HG02970 (cell line): ENCODE data around the gene SLC25A24.
"Not testable (repeated sequence)": the region's sequence is repeated elsewhere in the genome, so short reads cannot be mapped to it uniquely, and the experiment has no call there.

Experiments used
- ATAC-seq: cut with Tn5 transposase; IDR thresholded peaks from one replicate; pipeline ENCODE4 v1.9.1; 2021; ENCODE audit warnings: mild to moderate bottlenecking, moderate library complexity, moderate number of reproducible peaks; ENCODE audit not compliant: unreplicated experiment, low FRiP score

Gene SLC25A24

DNA sequence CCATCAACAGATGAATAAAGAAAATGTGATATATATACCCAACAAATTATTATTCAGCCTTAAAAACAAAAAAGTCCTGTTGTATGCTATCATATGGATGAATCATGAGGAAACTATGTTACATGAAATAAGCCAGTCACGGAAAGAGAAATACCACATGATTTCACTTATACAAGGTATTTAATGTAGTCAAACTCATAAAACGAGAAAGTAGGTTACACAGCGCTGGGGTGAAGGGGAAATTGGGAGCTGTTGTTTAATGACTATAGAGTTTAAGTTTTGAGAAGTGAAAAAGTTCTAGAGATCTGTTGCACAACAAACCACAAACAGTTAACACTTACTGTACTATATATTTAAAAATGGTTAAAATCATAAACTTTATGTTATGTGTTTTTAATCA lies 58.5 kb downstream of the SLC25A24 start:
- ATAC-seq, result no peak

DNA sequence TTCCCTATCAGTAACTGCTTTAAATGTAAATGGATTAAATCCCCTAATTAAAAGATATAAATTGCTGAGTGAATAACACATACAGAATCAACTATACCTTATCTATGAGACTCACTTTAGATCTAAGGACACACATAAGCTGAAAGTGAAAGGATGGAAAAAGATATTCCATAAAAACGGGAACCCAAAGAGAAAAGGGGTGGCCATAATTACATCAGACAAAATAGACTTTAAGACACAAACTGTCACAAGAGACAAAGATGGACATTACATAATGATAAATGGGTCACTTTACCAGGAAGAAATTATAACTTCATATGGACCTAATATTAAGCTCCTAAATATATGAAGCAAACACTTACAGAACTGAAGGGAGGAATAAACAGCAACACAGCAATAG lies 59.2 kb downstream of the SLC25A24 start:
- no peak for ATAC-seq

DNA sequence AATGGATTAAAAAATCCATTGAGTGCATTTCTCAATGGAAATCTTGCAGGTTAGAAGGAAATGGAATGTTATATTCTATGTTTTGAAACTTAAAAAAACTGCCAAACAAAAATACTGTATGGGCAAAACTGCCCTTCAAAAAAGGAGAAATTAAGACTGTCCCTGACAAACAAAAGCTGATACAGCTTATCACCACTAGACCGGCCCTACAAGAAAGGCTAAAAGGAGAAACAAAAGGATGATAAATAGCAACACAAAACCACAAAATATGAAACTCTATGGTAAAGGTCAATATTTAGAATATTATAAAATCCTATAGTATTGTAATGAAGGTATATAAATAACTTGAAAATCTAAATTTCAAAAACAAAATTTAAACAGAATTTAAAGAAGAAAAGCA lies 60.0 kb downstream of the SLC25A24 start:
- ATAC-seq, result no peak

DNA sequence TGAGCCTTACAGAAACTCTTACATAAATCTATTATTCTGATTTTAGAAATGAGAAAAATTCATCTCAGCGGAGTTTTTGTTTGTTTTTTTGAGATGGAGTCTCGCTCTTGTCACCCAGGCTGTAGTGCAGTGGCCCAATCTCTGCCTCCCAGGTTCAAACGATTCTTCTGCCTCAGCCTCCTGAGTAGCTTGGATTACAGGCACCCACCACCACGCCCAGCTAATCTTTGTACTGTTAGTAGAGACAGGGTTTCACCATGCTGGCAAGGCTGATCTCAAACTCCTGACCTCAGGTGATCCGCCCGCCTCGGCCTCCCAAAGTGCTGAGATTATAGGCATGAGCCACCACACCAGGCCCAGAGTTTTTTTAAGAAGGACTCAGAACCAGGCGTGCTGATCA lies 60.6 kb downstream of the SLC25A24 start:
- ATAC-seq, result not testable (repeated sequence)

DNA sequence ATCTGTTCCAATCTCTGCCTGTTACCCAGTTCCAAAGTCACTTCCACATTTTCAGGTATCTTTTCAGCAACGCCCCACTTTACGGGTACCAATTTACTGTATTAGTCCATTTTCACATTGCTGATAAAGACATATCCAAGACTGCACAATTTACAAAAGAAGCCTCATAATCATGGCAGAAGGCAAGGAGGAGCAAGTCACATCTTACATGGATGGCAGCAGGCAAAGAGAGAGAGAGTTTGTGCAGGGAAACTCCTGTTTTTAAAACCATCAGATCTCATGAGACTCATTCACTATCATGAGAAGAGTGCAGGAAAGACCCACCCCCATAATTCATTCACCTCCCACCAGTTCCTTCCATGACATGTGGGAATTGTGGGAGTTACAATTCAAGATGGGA lies 67.0 kb downstream of the SLC25A24 start:
- ATAC-seq, result not testable (repeated sequence)

DNA sequence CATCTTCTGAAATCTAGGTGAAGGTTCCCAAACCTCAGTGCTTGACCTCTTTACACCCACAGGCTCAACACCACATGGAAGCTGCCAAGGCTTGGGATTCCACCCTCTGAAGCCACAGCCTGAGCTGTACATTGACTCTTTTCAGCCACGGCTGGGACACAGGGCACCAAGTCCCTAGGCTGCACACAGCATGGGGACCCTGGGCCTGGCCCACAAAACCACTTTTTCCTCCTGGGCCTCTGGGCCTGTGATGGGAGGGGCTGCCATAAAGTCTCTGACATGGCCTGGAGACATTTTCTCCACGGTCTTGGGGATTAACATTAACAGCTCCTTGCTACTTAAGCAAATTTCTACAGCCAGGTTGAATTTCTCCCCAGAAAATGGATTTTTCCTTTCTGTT lies 67.8 kb downstream of the SLC25A24 start:
- not testable (repeated sequence) for ATAC-seq

DNA sequence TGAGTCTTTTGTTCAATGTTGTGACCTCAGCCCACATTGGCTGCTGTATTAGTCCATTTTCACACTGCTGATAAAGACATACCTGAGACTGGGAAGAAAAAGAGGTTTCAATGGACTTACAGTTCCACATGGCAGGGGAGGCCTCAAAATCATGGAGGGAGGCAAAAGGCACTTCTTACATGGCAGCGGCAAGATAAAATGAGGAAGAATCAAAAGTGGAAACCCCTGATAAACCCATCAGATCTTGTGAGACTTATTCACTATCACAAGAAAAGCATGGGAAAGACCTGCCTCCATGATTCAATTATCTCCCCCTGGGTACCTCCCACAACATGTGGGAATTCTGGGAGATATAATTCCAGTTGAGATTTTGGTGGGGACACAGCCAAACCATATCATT lies 68.9 kb downstream of the SLC25A24 start:
- ATAC-seq, result not testable (repeated sequence)

DNA sequence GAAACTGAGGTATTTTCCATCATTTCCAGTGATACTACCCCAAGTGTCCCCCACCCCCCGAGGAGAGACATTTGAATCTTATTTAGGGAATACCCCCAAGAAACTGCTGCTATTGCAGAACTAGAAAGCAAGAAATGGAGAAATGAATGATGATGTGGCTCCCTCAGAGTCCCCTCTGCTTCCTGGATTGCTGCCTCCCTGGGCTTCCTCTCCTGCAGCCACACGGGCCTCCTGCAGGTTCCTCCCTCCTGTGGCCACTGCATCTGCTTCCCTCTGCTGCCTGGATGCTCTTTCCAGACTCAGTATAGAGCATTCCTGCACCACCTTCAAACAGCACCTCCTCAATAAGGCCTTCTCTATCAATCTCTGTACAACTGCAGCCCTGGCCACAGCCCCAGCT lies 69.3 kb downstream of the SLC25A24 start:
- ATAC-seq, result no peak

DNA sequence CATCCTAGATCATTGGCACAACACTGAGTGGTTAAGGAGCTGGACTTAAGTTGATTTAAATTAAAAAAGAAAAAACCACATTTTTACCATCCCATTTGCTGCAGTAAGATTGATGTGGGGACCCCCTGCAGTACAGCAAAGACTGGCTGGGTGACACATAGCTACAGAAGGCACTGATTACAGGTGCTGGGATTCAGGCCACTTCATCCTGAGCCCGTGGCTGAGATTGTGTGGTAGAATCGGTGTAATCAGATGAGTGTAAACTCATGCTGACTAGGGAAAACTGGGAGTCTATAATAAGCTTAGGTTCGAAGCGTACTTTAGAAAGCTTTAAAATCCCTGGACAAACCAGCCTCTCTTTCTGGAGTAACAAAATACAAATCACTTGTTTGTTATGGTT lies 70.1 kb downstream of the SLC25A24 start:
- ATAC-seq, result no peak

DNA sequence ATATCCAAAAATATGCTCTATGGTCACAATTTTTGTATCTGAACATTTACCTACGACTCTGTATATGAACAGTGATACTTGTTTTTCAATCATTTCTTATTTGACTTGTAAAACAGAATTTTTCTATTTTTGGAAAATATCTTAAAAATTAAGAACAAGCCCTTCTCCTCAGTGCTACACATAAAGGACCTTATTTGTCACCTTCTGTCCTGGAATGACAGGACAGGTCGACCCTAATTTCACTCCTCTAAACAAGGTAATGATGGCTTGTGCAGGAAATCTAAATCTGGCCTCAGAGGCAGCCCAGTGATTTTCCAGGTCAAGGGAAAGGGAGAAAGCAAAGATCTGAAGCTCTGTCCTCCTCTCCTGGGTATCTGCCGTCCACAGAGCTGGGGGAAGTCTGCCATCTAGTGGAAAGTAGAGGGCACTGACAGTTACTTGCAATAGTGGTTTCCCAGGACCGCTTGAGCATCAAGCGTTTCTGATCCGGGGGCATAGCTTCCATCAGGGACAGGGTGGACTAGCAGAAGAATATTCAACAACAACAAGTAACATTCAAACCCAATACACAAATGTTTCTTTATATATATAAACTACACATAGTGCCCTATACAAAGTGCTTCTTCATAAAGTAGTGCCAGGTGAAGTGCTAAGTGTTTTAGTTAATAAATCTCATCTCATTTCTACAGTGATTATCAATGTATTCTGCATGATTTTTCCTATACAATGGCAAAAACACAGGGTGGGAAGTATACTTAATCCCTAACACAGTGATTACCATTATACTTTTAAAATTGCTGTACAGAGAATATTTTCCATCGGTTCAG lies 74.6 kb downstream of the SLC25A24 start:
- ATAC-seq, result peak; percentile 73

DNA sequence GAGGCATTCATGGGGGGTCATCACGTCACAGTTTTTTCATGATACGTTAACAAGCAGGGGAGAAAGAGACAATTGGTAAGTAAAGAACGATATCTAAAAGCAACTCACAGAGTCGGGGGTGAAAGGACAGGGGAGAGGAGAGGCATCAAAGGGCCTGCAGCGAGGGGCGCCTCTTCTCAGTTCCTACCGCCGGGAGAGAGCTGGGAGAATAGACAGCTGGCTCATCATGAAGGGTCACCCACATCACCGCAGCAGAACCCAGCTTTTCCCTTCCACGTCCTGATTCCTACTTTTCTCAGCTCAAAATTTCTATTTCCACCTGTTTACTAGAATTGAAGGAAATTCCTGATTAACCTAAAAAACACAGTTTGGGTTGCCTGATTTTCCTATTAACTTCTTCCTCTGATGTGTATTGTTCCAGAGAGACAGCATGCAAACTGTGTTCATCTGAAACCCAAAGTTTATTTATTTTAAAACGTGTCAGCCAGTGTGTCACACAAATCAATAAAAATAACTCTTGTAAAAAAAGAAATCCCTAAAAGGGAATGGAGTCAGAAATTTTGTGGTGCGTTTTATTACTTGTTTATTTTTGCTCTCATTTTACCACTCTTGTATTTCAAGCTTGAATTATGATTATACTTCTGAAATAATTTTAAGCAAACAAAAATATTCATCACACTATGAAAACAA lies 75.4 kb downstream of the SLC25A24 start:
- ATAC-seq, result no peak

DNA sequence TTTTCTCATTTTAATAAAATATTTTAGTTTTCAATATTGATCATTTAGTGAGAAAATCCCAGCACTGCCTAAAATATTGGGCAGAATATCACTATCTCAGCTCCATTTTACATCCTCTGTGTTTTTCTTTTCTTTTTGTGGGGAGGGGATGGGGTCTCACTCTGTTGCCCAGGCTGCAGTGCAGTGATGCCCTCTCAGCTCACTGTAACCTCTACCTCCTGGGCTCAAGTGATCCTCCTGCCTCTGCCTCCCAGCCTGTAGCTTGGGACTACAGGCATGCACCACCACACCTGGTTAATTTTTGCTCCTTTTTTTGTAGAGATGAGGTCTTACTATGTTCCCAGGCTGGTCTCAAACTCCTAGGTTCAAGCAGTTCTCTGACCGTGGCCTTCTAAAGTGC lies 76.1 kb downstream of the SLC25A24 start:
- no peak for ATAC-seq

DNA sequence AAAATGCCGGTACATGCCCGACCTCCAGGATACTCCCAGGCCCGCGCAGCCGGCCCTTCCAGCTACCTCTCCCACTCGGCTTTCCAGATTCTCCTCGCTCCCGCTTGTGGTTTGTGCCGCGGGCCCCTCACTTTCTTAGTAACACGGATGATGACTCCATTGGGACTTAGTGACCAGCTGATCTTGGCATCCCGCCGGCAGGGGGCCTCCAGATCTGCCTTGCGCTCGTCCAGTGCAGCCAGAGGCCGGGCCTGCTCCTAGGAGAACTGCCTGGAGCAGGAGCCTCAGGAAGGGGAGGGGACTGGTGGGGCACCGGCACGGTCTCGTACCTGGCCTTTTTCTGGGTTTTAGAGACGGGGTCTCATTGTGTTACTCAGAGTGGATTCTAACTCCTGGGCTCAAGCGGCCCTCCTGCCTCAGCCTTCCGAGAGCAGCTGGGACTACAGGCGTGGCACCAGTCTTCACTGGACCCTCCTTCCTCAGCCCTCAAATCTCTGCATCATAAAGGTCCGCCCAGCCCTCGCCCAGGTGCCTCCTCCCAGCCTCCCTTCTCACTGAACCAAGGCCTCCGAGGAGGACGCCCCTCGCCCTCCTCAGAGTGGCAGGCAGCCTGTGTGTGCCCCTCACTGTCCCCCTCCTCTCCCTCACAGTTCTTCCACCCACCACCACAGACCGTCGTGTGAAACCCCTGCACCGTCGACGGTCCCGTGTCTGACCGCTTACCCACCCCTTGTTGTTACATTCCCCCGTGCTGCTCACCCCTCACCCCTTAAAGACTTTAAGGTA lies 78.6 kb downstream of the SLC25A24 start:
- no peak for ATAC-seq

DNA sequence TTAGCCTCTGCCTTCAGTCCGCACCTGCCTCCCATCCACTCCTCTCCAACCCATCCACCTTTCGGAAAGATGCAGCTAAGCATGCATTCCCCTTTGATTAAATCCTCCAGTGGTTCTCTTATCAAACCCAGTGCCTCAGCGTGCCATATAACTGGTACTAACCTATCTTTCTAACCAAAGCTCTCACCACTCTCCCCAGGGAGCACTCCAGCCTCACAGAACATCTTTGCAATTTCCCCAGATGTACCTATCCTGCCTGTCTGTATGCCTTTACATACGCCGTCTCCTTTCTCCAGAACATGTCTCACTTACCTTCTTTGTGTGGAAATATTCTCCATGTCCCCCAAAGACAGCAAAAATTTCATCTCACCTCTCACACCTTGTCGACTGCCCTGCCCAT lies 80.0 kb downstream of the SLC25A24 start:
- ATAC-seq, result no peak

DNA sequence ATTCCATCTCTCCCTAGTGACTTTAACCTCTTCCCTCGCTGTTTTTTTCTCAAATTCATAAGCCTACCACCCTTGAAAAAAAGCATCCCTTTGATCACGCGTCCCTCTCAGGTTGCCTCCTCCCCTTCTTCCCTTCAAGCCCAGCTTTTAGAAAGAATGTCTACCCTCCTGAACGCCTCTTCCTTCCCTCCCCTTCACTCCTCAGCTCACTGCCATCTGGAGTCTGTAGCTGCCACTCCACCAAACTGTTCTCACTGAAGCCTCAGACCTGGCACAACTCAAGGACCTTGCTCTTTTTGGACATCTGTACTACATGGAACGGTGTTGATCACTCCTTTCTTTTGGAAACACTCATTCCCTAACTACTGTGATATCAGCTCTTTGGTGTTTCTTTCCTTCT lies 80.6 kb downstream of the SLC25A24 start:
- ATAC-seq, result no peak

DNA sequence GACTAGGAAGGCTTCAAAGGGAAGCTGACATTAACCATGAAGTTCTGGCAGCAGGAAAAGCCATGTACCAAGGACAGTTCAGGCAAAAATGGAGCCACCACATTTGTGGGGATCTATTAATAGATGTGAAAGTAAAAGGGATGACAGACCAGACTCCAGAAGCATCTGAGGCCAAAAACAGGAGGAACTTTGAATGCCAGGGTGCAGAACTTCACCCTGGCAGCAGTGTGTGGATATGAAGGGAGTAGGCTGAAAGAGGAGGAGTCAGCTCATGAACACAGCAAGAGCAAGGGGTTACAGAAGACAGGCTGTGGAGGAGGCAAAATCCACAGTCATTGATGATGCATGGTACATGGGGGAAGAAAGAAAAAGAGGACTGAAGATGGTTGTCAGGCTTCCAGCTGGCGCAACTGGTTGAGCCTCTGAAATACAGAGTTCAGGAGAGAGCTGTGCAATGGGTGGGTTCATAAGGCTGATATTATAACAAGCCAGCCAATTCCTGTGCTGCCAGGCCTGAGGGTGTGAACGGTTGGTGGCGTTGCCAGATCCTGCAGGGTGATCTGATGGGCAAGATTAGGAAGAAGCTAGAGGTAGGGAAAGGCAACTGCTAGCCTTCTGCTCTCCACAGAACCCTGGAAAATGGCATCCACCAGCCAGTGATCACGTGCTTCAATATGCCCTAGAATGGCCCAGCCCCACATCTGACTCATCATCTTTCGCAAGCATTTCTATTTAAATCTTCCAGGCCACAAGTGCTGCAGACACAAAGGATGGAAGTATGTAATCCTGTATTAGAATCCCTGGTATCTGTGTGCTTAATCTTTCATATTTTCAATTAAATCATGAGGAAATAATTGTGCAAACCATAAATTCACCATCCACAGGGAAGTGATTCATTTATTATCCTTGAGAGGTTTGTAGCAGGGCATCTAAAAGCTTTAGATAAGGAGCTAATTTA lies 81.9 kb downstream of the SLC25A24 start:
- no peak for ATAC-seq

DNA sequence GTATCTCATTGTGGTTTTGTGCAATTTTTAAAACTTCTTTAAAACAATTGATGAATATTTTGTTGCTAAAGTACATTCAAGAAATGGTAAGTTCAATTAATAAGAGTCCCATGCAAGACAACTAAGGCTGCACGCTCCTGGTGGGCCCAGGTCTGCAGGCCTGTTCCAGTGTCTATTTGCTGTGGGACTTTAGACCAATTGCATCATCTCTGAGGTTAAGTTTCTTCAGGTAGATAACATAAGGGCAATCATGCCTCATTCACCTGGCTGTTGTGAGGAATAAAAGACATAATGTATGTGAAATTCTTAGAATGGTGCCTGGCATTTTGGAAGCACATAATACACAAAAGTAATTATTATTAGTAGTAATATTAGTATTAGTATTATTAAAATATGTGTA lies 82.9 kb downstream of the SLC25A24 start:
- no peak for ATAC-seq

DNA sequence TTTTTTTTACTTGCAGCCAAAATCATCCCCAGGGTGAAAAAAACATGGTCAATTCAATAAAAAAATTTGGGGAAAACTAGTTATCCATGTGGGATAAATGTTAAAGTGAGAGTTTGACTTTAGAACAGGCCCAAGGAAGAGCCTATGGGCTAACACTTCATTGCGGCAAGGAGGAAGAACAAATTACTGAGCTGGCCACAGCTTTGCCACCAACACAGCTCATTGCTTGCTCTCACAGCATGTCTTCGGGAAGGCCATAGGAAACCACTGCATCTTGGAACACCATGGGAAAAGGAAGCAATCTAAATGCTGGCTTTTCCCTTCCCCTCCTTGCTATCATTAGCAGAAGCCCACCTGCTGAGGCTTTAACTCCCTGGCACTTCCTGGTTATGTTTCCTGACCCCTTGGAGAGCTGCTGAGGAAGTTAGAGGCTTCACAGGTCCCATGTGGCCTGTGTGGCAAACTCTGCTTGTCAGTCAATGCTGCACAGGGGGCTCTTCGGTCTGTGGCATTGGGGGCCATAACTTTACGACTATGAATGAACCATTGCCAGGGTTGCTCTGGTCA lies 86.0 kb downstream of the SLC25A24 start:
- ATAC-seq, result no peak

DNA sequence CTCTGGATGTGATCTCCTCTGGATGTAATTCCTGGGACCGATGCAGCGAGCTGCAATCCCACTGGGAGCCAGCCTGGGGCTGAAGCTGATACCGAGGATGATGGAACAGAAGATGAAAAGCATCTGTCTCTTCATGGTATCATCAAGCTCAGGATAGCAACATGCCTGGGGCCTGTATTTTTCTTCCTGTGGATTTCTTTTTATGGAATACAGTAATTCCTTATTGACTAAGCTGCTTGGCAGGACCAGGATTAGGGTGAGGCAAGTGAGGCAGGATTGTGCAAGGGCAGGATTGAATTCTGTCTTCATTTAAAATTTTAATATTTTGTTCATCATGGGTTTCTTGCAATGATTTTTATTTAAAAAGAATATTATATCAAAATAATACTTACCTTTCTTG lies 86.6 kb downstream of the SLC25A24 start:
- no peak for ATAC-seq
